Suprapubic skin (tissue), 3 donors: Measurements from ENCODE around the gene DEXI.

Experiments used
- CTCF ChIP-seq, 2 donors: fragments of 200-600 bp in 1 of 2; fragments of 450-650 bp in 1 of 2; sonication (generic) in 1 of 2; IDR thresholded peaks; one replicate each; pipeline ENCODE4 v1.5.1; 2016 to 2019; ENCODE audit warnings: antibody characterized with exemption in 2 of 2, mild to moderate bottlenecking in 1 of 2, moderate library complexity in 1 of 2
- POLR2A ChIP-seq, 2 donors: fragments of 450-650 bp; IDR thresholded peaks; one replicate each; pipeline ENCODE4 v1.6.1; 2017; ENCODE audit warnings: antibody characterized with exemption in 2 of 2, mild to moderate bottlenecking in 2 of 2, moderate library complexity in 2 of 2

GRCh38 chr16:10982465-10983150 is 40.3 kb upstream of the DEXI start:
- TF ChIP-seq CTCF (IDR thresholded peaks at IDR 0.05) (no peak), POLR2A (IDR thresholded peaks at IDR 0.05) (no peak)
